CD4-positive, alpha-beta T cell treated with Interleukin-6 for 4 hours (primary cell): ENCODE results near the gene GPS1.

Experiments
- DNase-seq: peaks from one replicate; pipeline ENCODE4 v3.0.0-alpha.2; 2020; ENCODE audit warnings: mixed read lengths

The GPS1 gene

GRCh38 chr17:82060614-82061013 is 8.9 kb downstream of the GPS1 start:
- no peak for DNase-seq

- DNase-seq, result no peak
Measured at GRCh38 chr17:82061047-82061925, 9.6 kb downstream of the GPS1 start.

GRCh38 chr17:82062076-82062983 is 10.6 kb downstream of the GPS1 start:
- DNase-seq, result no peak

- no peak for DNase-seq
Measured at GRCh38 chr17:82062984-82063368, 11.3 kb downstream of the GPS1 start.

- DNase-seq, result no peak
Measured at GRCh38 chr17:82063424-82064415, 12.0 kb downstream of the GPS1 start.

- DNase-seq, result no peak
Measured at GRCh38 chr17:82064433-82065192, 12.9 kb downstream of the GPS1 start.

GRCh38 chr17:82065193-82065637 is 13.5 kb downstream of the GPS1 start:
- peak; percentile 46 for DNase-seq

- peak; percentile 74 for DNase-seq
Measured at GRCh38 chr17:82065638-82066303, 14.1 kb downstream of the GPS1 start, which contains the start of gene DUS1L. Gene DUS1L, minus strand, starts transcription at chr17:82065804. Its CDS starts 745 bp downstream, at chr17:82065059.

- no peak for DNase-seq
Measured at GRCh38 chr17:82070611-82071010, 18.9 kb downstream of the GPS1 start.

GRCh38 chr17:82072827-82073226 is 21.1 kb downstream of the GPS1 start:
- no peak for DNase-seq

GRCh38 chr17:82073446-82073845 is 21.7 kb downstream of the GPS1 start:
- no peak for DNase-seq

GRCh38 chr17:82076018-82076784 is 24.5 kb downstream of the GPS1 start:
- DNase-seq, result no peak

- peak; percentile 1 for DNase-seq
Measured at GRCh38 chr17:82076785-82077591, 25.3 kb downstream of the GPS1 start.

- peak; percentile 0 for DNase-seq
Measured at GRCh38 chr17:82077617-82078358, 26.1 kb downstream of the GPS1 start.

- no peak for DNase-seq
Measured at GRCh38 chr17:82078433-82078832, 26.7 kb downstream of the GPS1 start.

- peak; percentile 0 for DNase-seq
Measured at GRCh38 chr17:82079001-82079677, 27.4 kb downstream of the GPS1 start.

- peak; percentile 1 for DNase-seq
Measured at GRCh38 chr17:82080048-82080788, 28.5 kb downstream of the GPS1 start.
